GM06990 (cell line): ENCODE measurements around the gene NAV2.

Source experiments
- DNase-seq: peaks from one replicate; pipeline ENCODE4 v3.0.0-alpha.2; 2011; ENCODE audit not compliant: insufficient read length; ENCODE audit errors: extremely low read depth
- H3K27me3 ChIP-seq: replicated peaks from 2 replicates; pipeline ENCODE4 v1.6.0; 2011; ENCODE audit warnings: low read length; ENCODE audit not compliant: control insufficient read depth, insufficient read depth
- H3K36me3 ChIP-seq: 2 replicates; pipeline ENCODE4 v1.5.1; 2011; ENCODE audit warnings: low read length; ENCODE audit not compliant: control insufficient read depth, insufficient read depth
- H3K4me3 ChIP-seq: replicated peaks from 2 replicates; pipeline ENCODE4 v1.5.1; 2011; ENCODE audit warnings: low read depth, mild to moderate bottlenecking, control low read depth, low read length
- CTCF ChIP-seq: IDR thresholded peaks from 2 replicates; pipeline ENCODE4 v1.5.1; 2011; ENCODE audit warnings: low read length, control low read depth, mild to moderate bottlenecking, inconsistent platforms; ENCODE audit not compliant: insufficient read depth, poor library complexity, severe bottlenecking

Gene NAV2

DNA sequence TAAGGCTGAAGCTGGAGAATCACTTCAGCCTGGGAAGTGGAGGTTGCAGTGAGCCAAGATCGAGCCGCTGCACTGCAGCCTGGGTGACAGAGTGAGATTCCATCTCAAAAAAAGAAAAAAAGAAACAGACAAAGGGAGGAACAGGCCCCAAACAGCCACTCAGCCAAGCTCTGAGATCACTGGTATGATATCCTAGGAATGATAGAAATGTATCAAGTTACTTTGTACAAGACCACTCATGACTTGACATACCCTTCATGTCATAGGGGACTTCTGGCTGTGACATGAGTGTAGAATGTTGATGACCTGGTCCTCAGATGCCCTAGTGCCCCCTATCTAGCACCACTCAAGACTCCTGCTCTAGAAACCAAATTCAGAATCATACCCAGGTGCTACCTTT lies 216.5 kb downstream of the NAV2 start:
- Histone ChIP-seq H3K36me3 (no peaks in the 10 kb centered on the region), H3K4me3 (no peak overlapping the region), H3K27me3 (no peaks in the 10 kb centered on the region)
- TF ChIP-seq CTCF: no peak
- DNase-seq: no peak

- Histone ChIP-seq H3K27me3 (no peaks in the 10 kb centered on the region), H3K36me3 (no peaks in the 10 kb centered on the region), H3K4me3 (no peak overlapping the region)
- no peak for TF ChIP-seq CTCF
- DNase-seq: no peak
Measured at GRCh38 chr11:19929655-19930054, 217.0 kb downstream of the NAV2 start.

- Histone ChIP-seq H3K4me3 (no peak overlapping the region), H3K27me3 (no peaks in the 10 kb centered on the region), H3K36me3 (no peaks in the 10 kb centered on the region)
- DNase-seq: no peak
- TF ChIP-seq CTCF: no peak
Measured at GRCh38 chr11:19931141-19931770, 218.6 kb downstream of the NAV2 start.

GRCh38 chr11:19931771-19932369 lies 219.2 kb downstream of the NAV2 start:
- no peak for DNase-seq
- no peak for TF ChIP-seq CTCF
- no peaks in the 10 kb centered on the region for H3K36me3 ChIP-seq
- H3K27me3 ChIP-seq: no peaks in the 10 kb centered on the region
- no peak overlapping the region for H3K4me3 ChIP-seq

GRCh38 chr11:19933132-19933735 lies 220.6 kb downstream of the NAV2 start:
- H3K27me3 ChIP-seq: no peaks in the 10 kb centered on the region
- H3K36me3 ChIP-seq: no peaks in the 10 kb centered on the region
- no peak overlapping the region for H3K4me3 ChIP-seq
- no peak for DNase-seq
- TF ChIP-seq CTCF: no peak
